H1 (cell line): ENCODE data around the gene CD300LF. TPM values are rescaled to one million over a fixed set of nuclear protein-coding genes. Genes with fewer than 3 reads are reported as not detected.

Source experiments
- CTCF ChIA-PET: fragments of 300-600 bp; sonication (Branson Sonifier 250); formaldehyde crosslinking; loops from one replicate; lab custom pipeline; 2021; ENCODE audit not compliant: partially characterized antibody; lab: Charles Lee
- POLR2A ChIA-PET: fragments of 300-600 bp; sonication (Branson Sonifier 250); formaldehyde crosslinking; loops from one replicate; lab custom pipeline; 2021; ENCODE audit warnings: inconsistent platforms; ENCODE audit not compliant: partially characterized antibody; lab: Charles Lee
- DNase-seq, 2 experiments: peaks; one replicate each; pipeline versions ENCODE4 v3.0.0 to v3.0.0-alpha.2; 2010 to 2022; ENCODE audit warnings: low spot score in 2 of 2, low read depth in 1 of 2, mixed read lengths in 1 of 2
- FAIRE-seq: peaks from 2 replicates; lab custom pipeline; 2011; peaks lifted over from hg19 to GRCh38; lab: Jason Lieb, UNC
- H2AFZ ChIP-seq: 2 replicates; pipeline ENCODE4 v1.8.1; 2012; ENCODE audit warnings: low read length, inconsistent platforms
- H2AK5ac ChIP-seq: 2 replicates; pipeline ENCODE4 v1.6.1; 2013; ENCODE audit warnings: low read depth, low read length
- H2BK120ac ChIP-seq: replicated peaks from 2 replicates; pipeline ENCODE3; 2013; ENCODE audit warnings: low read depth, low read length, inconsistent platforms
- H2BK12ac ChIP-seq: 2 replicates; pipeline ENCODE4 v1.6.1; 2013; ENCODE audit warnings: low read depth, low read length
- H2BK15ac ChIP-seq: 2 replicates; pipeline ENCODE4 v1.6.1; 2013; ENCODE audit warnings: low read length
- H2BK20ac ChIP-seq: 2 replicates; pipeline ENCODE4 v1.6.1; 2013; ENCODE audit warnings: low read length
- H2BK5ac ChIP-seq: 2 replicates; pipeline ENCODE4 v1.6.1; 2013; ENCODE audit warnings: low read depth, low read length
- H3K14ac ChIP-seq: 2 replicates; pipeline ENCODE4 v1.6.1; 2013; ENCODE audit warnings: inconsistent platforms; ENCODE audit not compliant: insufficient read length
- H3K18ac ChIP-seq: 2 replicates; pipeline ENCODE4 v1.6.1; 2013; ENCODE audit warnings: low read length; ENCODE audit errors: extremely low read depth
- H3K23ac ChIP-seq: 2 replicates; pipeline ENCODE4 v1.6.1; 2013; ENCODE audit warnings: inconsistent platforms; ENCODE audit not compliant: insufficient read length
- H3K23me2 ChIP-seq: 2 replicates; pipeline ENCODE4 v1.6.1; 2013; ENCODE audit warnings: low read depth, low read length
- H3K27ac ChIP-seq: 2 replicates; pipeline ENCODE4 v1.6.1; 2011; ENCODE audit warnings: low read depth, low read length, inconsistent platforms
- H3K27me3 ChIP-seq, 4 experiments: replicated peaks in 1 of 4; 1 replicate in 1 of 4; 2 replicates in 3 of 4; pipeline versions ENCODE4 v1.6.1 to v1.8.1; 2011 to 2013; ENCODE audit warnings: low read length in 3 of 4, mild to moderate bottlenecking in 3 of 4, inconsistent platforms in 2 of 4, mixed read lengths in 2 of 4, moderate library complexity in 1 of 4; ENCODE audit not compliant: control insufficient read depth in 3 of 4, insufficient read depth in 3 of 4; ENCODE audit errors: extremely low read depth in 1 of 4
- H3K36me3 ChIP-seq, 4 experiments: 2 replicates each; pipeline versions ENCODE4 v1.6.1 to v1.8.1; 2011 to 2013; ENCODE audit warnings: mild to moderate bottlenecking in 4 of 4, low read length in 3 of 4, moderate library complexity in 2 of 4, control low read depth in 1 of 4, inconsistent platforms in 1 of 4; ENCODE audit not compliant: insufficient read depth in 4 of 4, control insufficient read depth in 2 of 4
- H3K4ac ChIP-seq: replicated peaks from 2 replicates; pipeline ENCODE3; 2013; ENCODE audit warnings: low read length, low read depth, mixed read lengths, inconsistent platforms; ENCODE audit not compliant: insufficient read length
- H3K4me1 ChIP-seq, 4 experiments: replicated peaks in 1 of 4; 1 replicate in 1 of 4; 2 replicates in 3 of 4; pipeline versions ENCODE4 v1.6.1 to v1.8.1; 2011 to 2013; ENCODE audit warnings: low read length in 3 of 4, inconsistent platforms in 2 of 4, mixed read lengths in 1 of 4; ENCODE audit not compliant: insufficient read depth in 4 of 4, control insufficient read depth in 3 of 4
- H3K4me2 ChIP-seq, 2 experiments: 2 replicates each; pipeline versions ENCODE4 v1.6.1 to v1.8.1; 2011 to 2013; ENCODE audit warnings: low read depth in 2 of 2, low read length in 2 of 2, control low read depth in 1 of 2, inconsistent platforms in 1 of 2, mild to moderate bottlenecking in 1 of 2; ENCODE audit not compliant: insufficient read depth in 1 of 2
- H3K4me3 ChIP-seq, 4 experiments: fragments of 200-600, 300-600 bp in 1 of 4; sonication (generic), shearing (Covaris generic), sonication (Bioruptor Twin) in 1 of 4; 2 replicates each; pipeline versions ENCODE4 v1.5.1 to v1.8.1; 2011 to 2016; ENCODE audit warnings: low read length in 4 of 4, low read depth in 3 of 4, control low read depth in 2 of 4, inconsistent platforms in 2 of 4, mild to moderate bottlenecking in 2 of 4, mixed read lengths in 1 of 4, moderate library complexity in 1 of 4; ENCODE audit not compliant: insufficient read depth in 2 of 4; ENCODE audit errors: extremely low read depth in 1 of 4
- H3K56ac ChIP-seq: replicated peaks from 2 replicates; pipeline ENCODE3; 2013; ENCODE audit warnings: low read depth, mild to moderate bottlenecking, mixed read lengths, low read length, inconsistent platforms; ENCODE audit not compliant: insufficient read length
- H3K79me1 ChIP-seq: 2 replicates; pipeline ENCODE4 v1.6.1; 2013; ENCODE audit warnings: low read depth, low read length, control low read depth
- H3K79me2 ChIP-seq, 2 experiments: 2 replicates each; pipeline versions ENCODE4 v1.6.1 to v1.8.1; 2012 to 2013; ENCODE audit warnings: low read length in 2 of 2, mild to moderate bottlenecking in 2 of 2, inconsistent platforms in 1 of 2; ENCODE audit not compliant: insufficient read depth in 2 of 2, control insufficient read depth in 1 of 2
- H3K9ac ChIP-seq, 4 experiments: replicated peaks in 1 of 4; 1 replicate in 1 of 4; 2 replicates in 3 of 4; pipeline versions ENCODE4 v1.6.1 to v1.8.1; 2011 to 2013; ENCODE audit warnings: low read depth in 3 of 4, low read length in 3 of 4, control low read depth in 2 of 4, mild to moderate bottlenecking in 2 of 4, moderate library complexity in 2 of 4, inconsistent platforms in 1 of 4; ENCODE audit errors: extremely low read depth in 1 of 4
- H3K9me3 ChIP-seq, 2 experiments: 2 replicates each; pipeline versions ENCODE4 v1.6.1 to v1.8.1; 2012 to 2013; ENCODE audit warnings: mild to moderate bottlenecking in 2 of 2, moderate library complexity in 2 of 2, control low read depth in 1 of 2, inconsistent platforms in 1 of 2, low read depth in 1 of 2, low read length in 1 of 2, mixed read lengths in 1 of 2; ENCODE audit not compliant: insufficient read depth in 2 of 2
- H4K20me1 ChIP-seq, 2 experiments: replicated peaks in 1 of 2; 2 replicates each; pipeline versions ENCODE3 to v1.8.1; 2011 to 2013; ENCODE audit warnings: inconsistent platforms in 2 of 2, low read length in 2 of 2, mild to moderate bottlenecking in 1 of 2; ENCODE audit not compliant: insufficient read depth in 2 of 2, control insufficient read depth in 1 of 2
- H4K5ac ChIP-seq: 2 replicates; pipeline ENCODE4 v1.6.1; 2013; ENCODE audit warnings: low read length, low read depth, mixed read lengths, inconsistent platforms; ENCODE audit not compliant: insufficient read length
- H4K8ac ChIP-seq: 2 replicates; pipeline ENCODE4 v1.8.0; 2013; ENCODE audit warnings: mild to moderate bottlenecking, moderate library complexity, low read length, inconsistent platforms; ENCODE audit not compliant: insufficient read depth; ENCODE audit errors: extremely low read depth
- H4K91ac ChIP-seq: replicated peaks from 2 replicates; pipeline ENCODE3; 2013; ENCODE audit warnings: low read length, mixed read lengths, inconsistent platforms; ENCODE audit not compliant: insufficient read length
- CEBPB ChIP-seq: IDR thresholded peaks from 2 replicates; pipeline ENCODE4 v1.6.1; 2012; ENCODE audit warnings: low read depth, low read length
- CREB1 ChIP-seq: IDR thresholded peaks from 2 replicates; pipeline ENCODE4 v1.6.1; 2012; ENCODE audit warnings: inconsistent platforms
- EP300 ChIP-seq, 2 experiments: IDR thresholded peaks; 1 replicate in 1 of 2; 2 replicates in 1 of 2; pipeline ENCODE4 v1.6.1; 2011 to 2012; ENCODE audit warnings: low read depth in 2 of 2, low read length in 2 of 2, mild to moderate bottlenecking in 2 of 2, borderline replicate concordance in 1 of 2, inconsistent platforms in 1 of 2, moderate library complexity in 1 of 2
- JUND ChIP-seq: IDR thresholded peaks from 2 replicates; pipeline ENCODE4 v1.6.1; 2011; ENCODE audit warnings: mild to moderate bottlenecking, improper control_type of control experiment, low read length
- KDM1A ChIP-seq: fragments of 200-600, 300-600 bp; sonication (generic); IDR thresholded peaks from 2 replicates; pipeline ENCODE4 v1.7.1; 2016; ENCODE audit warnings: mild to moderate bottlenecking, low read length, borderline replicate concordance
- KDM5A ChIP-seq: fragments of 200-600 bp; IDR thresholded peaks from 2 replicates; pipeline ENCODE4 v1.7.1; 2012; ENCODE audit warnings: mild to moderate bottlenecking, low read length, inconsistent platforms, mixed read lengths
- NRF1 ChIP-seq: IDR thresholded peaks from 2 replicates; pipeline ENCODE4 v1.6.1; 2011; ENCODE audit warnings: mild to moderate bottlenecking, low read depth, low read length, improper control_type of control experiment
- RBBP5 ChIP-seq: IDR thresholded peaks from 2 replicates; pipeline ENCODE4 v1.7.1; 2012; ENCODE audit warnings: low read depth, mild to moderate bottlenecking, inconsistent platforms, low read length, moderate library complexity, borderline replicate concordance
- RNF2 ChIP-seq: fragments of 200-900, 300-1000 bp; sonication (generic); IDR thresholded peaks from 2 replicates; pipeline ENCODE4 v1.7.1; 2016; ENCODE audit warnings: borderline replicate concordance, low read depth, mild to moderate bottlenecking, antibody characterized with exemption, low read length; ENCODE audit not compliant: poor library complexity, severe bottlenecking; ENCODE audit errors: missing control alignments
- SIN3A ChIP-seq, 2 experiments: IDR thresholded peaks in 1 of 2; conservative IDR thresholded peaks in 1 of 2; 2 replicates each; pipeline ENCODE4 v1.6.1; 2011 to 2012; ENCODE audit warnings: low read length in 2 of 2, improper control_type of control experiment in 1 of 2, low read depth in 1 of 2, mild to moderate bottlenecking in 1 of 2
- SIX5 ChIP-seq: IDR thresholded peaks from 2 replicates; pipeline ENCODE4 v1.6.1; 2011; ENCODE audit warnings: mild to moderate bottlenecking, low read depth, low read length
- SP4 ChIP-seq: IDR thresholded peaks from 2 replicates; pipeline ENCODE4 v1.6.1; 2012; ENCODE audit warnings: low read length, inconsistent platforms
- WGBS, 2 experiments: shearing (Covaris generic) in 1 of 2; methylation state at CpG; one replicate each; pipeline versions ENCODE4 v1.1.6 to v1.1.7; 2013 to 2015; ENCODE audit warnings: low lambda C conversion rate in 2 of 2, mixed read lengths in 2 of 2, inconsistent platforms in 1 of 2, low coverage in 1 of 2, missing lambda C conversion rate in 1 of 2; ENCODE audit not compliant: insufficient replicate concordance in 2 of 2, insufficient coverage in 1 of 2, insufficient read length in 1 of 2; ENCODE audit errors: extremely low coverage in 1 of 2, missing lambda C conversion rate in 1 of 2; 5-methylcytosine and 5-hydroxymethylcytosine counted together
- polyA plus RNA-seq, 7 experiments: library from polyadenylated mRNA; depleted of rRNA in 3 of 7; stranded (reverse) in 5 of 7; unstranded in 2 of 7; fragments of >200 nt in 5 of 7; fragments of 200-250 nt in 2 of 7; gene quantifications; 1 replicate in 5 of 7; 2 replicates in 1 of 7; 4 replicates in 1 of 7; pipeline versions ENCODE4 v1.2.1 to v1.2.3, GENCODE V29; 2011 to 2013; ENCODE audit warnings: missing spikeins in 2 of 7, mixed read lengths in 2 of 7
- total RNA-seq: library from RNA; stranded (reverse); fragmentation: NEBNext Ultra II Directional; extraction: Animal tissue kit (Norgen Biotek cat#: 25700); gene quantifications from 2 replicates; pipeline ENCODE4 v1.2.1, GENCODE V29; 2021
- TF ChIP-seq, protein P1 (sequence below): IDR thresholded peaks from 2 replicates; pipeline ENCODE4 v1.6.1; 2011; ENCODE audit warnings: low read depth, mild to moderate bottlenecking, low read length; ENCODE audit not compliant: insufficient read depth

Gene CD300LF
- total and polyA plus RNA-seq, 2 of the 8 experiments (the other 6 are each of a cell fraction or from before 2014, with no cell fraction given): not detected

- H3K27me3 ChIP-seq: no peaks in the 10 kb centered on the region
- H3K18ac ChIP-seq: no peak overlapping the region
- FAIRE-seq (no peak), DNase-seq (no peak)
- no peak overlapping the region for H3K9ac ChIP-seq
- TF ChIP-seq RBBP5: no peak
- TF ChIP-seq NRF1: no peak
- no peak for TF ChIP-seq JUND
- TF ChIP-seq CREB1: no peak
- TF ChIP-seq EP300 (IDR thresholded peaks at IDR 0.05; ENCODE audit: borderline replicate concordance in 1 of 2, low read depth in 2 of 2, low read length in 2 of 2): no peak
- no peak for TF ChIP-seq SIN3A (conservative IDR thresholded peaks at IDR 0.05 in 1 of 2, IDR thresholded peaks at IDR 0.05 in 1 of 2; ENCODE audit: low read depth in 1 of 2, low read length in 2 of 2)
- no peak for TF ChIP-seq KDM5A
- no peak for TF ChIP-seq KDM1A
- TF ChIP-seq CEBPB: no peak
- no peak for TF ChIP-seq SIX5
- TF ChIP-seq, protein P1, sequence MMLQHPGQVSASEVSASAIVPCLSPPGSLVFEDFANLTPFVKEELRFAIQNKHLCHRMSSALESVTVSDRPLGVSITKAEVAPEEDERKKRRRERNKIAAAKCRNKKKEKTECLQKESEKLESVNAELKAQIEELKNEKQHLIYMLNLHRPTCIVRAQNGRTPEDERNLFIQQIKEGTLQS: no peak
- no peak for TF ChIP-seq RNF2
- TF ChIP-seq SP4: no peak
- no peak overlapping the region for H2AFZ ChIP-seq
- H3K36me3 ChIP-seq: no peaks in the 10 kb centered on the region
- H3K27ac ChIP-seq: no peak overlapping the region
- no peaks in the 10 kb centered on the region for H3K79me2 ChIP-seq
- H3K4me3 ChIP-seq: no peak overlapping the region
- no peak overlapping the region for H3K4me2 ChIP-seq
- H3K4ac ChIP-seq: no peak overlapping the region
- no peaks in the 10 kb centered on the region; a peak in 1 of 4 replicates for H3K9me3 ChIP-seq
- H2BK120ac ChIP-seq: no peak overlapping the region
- no peak overlapping the region for H2BK20ac ChIP-seq
- no peak overlapping the region for H3K23ac ChIP-seq
- CTCF ChIA-PET: interaction anchor here (0.7 to 1.6 kb wide), 3 partner anchors 11 to 127 kb away, joined by 3 to 4 read pairs (median 4); no protein-coding TSS in a partner anchor
- H2BK12ac ChIP-seq: no peak overlapping the region
- 81% methylated on average over 2 of the region's 2 CpGs; no CpG with 5 or more reads in 1 of the 2 experiments for WGBS, 2 experiments
- no peak overlapping the region for H2BK5ac ChIP-seq
- no peak overlapping the region for H2BK15ac ChIP-seq
- H4K5ac ChIP-seq: no peak overlapping the region
- H4K8ac ChIP-seq: no peak overlapping the region
- no peaks in the 10 kb centered on the region for H4K20me1 ChIP-seq
- no peaks in the 10 kb centered on the region for H3K23me2 ChIP-seq
- H3K4me1 ChIP-seq: peaks cover 0 to 2% (median 2%) of the 10 kb centered on the region in 4 experiments; a peak in 2 of 7 replicates
- POLR2A ChIA-PET: interaction anchor here (1.3 kb wide), 1 partner anchor 8 kb away, joined by 3 read pairs; no protein-coding TSS in a partner anchor
- H3K79me1 ChIP-seq: no peaks in the 10 kb centered on the region
- no peak overlapping the region for H4K91ac ChIP-seq
- no peak overlapping the region for H2AK5ac ChIP-seq
- H3K14ac ChIP-seq: no peak overlapping the region
- H3K56ac ChIP-seq: no peak overlapping the region
Measured at GRCh38 chr17:74644419-74644818, 68.3 kb downstream of the CD300LF start.
